ENCODE data around the gene HLA-DPB1. TPM values are rescaled to one million over a fixed set of nuclear protein-coding genes. Genes with fewer than 3 reads are reported as not detected.

The HLA-DPB1 gene
- total RNA-seq, 1 donor from 2014 or later = 72.7 TPM

- intact Hi-C loops (cut with DNase I) = no loop called here
- Histone ChIP-seq H3K27me3 (no peaks in the 10 kb centered on the region), H3K9me3 (no peaks in the 10 kb centered on the region), H3K27ac (no peak overlapping the region), H3K4me3 (no peak overlapping the region), H3K4me1 (peaks cover 0 to 2% of the 10 kb centered on the region in 2 donors), H3K36me3 (no peaks in the 10 kb centered on the region)
- TF ChIP-seq, protein P1, sequence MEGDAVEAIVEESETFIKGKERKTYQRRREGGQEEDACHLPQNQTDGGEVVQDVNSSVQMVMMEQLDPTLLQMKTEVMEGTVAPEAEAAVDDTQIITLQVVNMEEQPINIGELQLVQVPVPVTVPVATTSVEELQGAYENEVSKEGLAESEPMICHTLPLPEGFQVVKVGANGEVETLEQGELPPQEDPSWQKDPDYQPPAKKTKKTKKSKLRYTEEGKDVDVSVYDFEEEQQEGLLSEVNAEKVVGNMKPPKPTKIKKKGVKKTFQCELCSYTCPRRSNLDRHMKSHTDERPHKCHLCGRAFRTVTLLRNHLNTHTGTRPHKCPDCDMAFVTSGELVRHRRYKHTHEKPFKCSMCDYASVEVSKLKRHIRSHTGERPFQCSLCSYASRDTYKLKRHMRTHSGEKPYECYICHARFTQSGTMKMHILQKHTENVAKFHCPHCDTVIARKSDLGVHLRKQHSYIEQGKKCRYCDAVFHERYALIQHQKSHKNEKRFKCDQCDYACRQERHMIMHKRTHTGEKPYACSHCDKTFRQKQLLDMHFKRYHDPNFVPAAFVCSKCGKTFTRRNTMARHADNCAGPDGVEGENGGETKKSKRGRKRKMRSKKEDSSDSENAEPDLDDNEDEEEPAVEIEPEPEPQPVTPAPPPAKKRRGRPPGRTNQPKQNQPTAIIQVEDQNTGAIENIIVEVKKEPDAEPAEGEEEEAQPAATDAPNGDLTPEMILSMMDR (IDR thresholded peaks at IDR 0.05) = no peak
- DNase-seq (ENCODE audit: low spot score in 2 of 2) = no peak
Measured at GRCh38 chr6:33120001-33120400, 44.2 kb downstream of the HLA-DPB1 start.

GRCh38 chr6:33123181-33123580, 47.4 kb downstream of the HLA-DPB1 start:
- intact Hi-C loops (cut with DNase I) = no loop called here
- DNase-seq (ENCODE audit: low spot score in 2 of 2) = no peak
- Histone ChIP-seq H3K9me3 (no peaks in the 10 kb centered on the region), H3K27me3 (no peaks in the 10 kb centered on the region), H3K27ac (no peak overlapping the region), H3K36me3 (no peaks in the 10 kb centered on the region), H3K4me1 (no peaks in the 10 kb centered on the region), H3K4me3 (no peak overlapping the region)
- TF ChIP-seq, protein P1 (IDR thresholded peaks at IDR 0.05) = no peak

GRCh38 chr6:33123732-33124524, 48.1 kb downstream of the HLA-DPB1 start:
- no peaks in the 10 kb centered on the region for H3K27me3 ChIP-seq
- intact Hi-C loops (cut with DNase I) = no loop called here
- DNase-seq (ENCODE audit: low spot score in 2 of 2) = no peak
- no peaks in the 10 kb centered on the region for H3K9me3 ChIP-seq
- no peak overlapping the region for H3K27ac ChIP-seq
- TF ChIP-seq, protein P1 (IDR thresholded peaks at IDR 0.05) = peak in 2 of 3 experiments; percentile 7 to 11
- no peak overlapping the region for H3K4me3 ChIP-seq
- no peaks in the 10 kb centered on the region for H3K36me3 ChIP-seq
- H3K4me1 ChIP-seq = no peaks in the 10 kb centered on the region

DNA sequence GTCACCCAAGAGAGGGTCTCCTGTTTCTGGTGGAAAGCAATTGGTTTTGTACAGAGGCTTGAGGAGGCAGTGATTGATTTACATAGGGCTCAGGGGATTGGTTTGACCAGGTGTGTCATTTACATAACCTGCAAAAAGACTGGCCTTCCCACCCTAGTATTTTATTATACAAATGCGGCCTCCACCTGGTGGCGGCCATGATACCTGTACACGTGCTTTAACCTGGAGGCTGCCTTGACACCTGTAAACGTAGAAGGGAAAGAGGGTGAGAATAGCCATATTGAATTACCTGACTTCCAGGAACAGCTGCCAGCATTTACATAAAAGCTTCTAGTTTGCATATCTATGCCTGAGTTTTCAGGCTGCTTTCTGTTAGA, 48.7 kb downstream of the HLA-DPB1 start:
- no peaks in the 10 kb centered on the region for H3K9me3 ChIP-seq
- intact Hi-C loops (cut with DNase I) = no loop called here
- H3K27ac ChIP-seq = no peak overlapping the region
- no peaks in the 10 kb centered on the region for H3K4me1 ChIP-seq
- DNase-seq (ENCODE audit: low spot score in 2 of 2) = no peak
- no peak overlapping the region for H3K4me3 ChIP-seq
- no peaks in the 10 kb centered on the region for H3K27me3 ChIP-seq
- no peaks in the 10 kb centered on the region for H3K36me3 ChIP-seq
- TF ChIP-seq, protein P1 (IDR thresholded peaks at IDR 0.05) = no peak

GRCh38 chr6:33124947-33125346, 49.2 kb downstream of the HLA-DPB1 start:
- intact Hi-C loops (cut with DNase I) = loop anchor here (5.0 kb wide), 1 partner anchor 113 kb away; no protein-coding TSS in a partner anchor
- no peak overlapping the region for H3K4me3 ChIP-seq
- no peak for DNase-seq (ENCODE audit: low spot score in 2 of 2)
- no peaks in the 10 kb centered on the region for H3K27me3 ChIP-seq
- H3K4me1 ChIP-seq = no peaks in the 10 kb centered on the region
- H3K9me3 ChIP-seq = no peaks in the 10 kb centered on the region
- no peaks in the 10 kb centered on the region for H3K36me3 ChIP-seq
- TF ChIP-seq, protein P1 (IDR thresholded peaks at IDR 0.05) = no peak
- no peak overlapping the region for H3K27ac ChIP-seq

All from ascending aorta (tissue), 2 donors.